Progenitor cell of endocrine pancreas (in vitro differentiated cells): ENCODE measurements around the gene PLAC9. TPM values are rescaled to one million over a fixed set of nuclear protein-coding genes. Genes with fewer than 3 reads are reported as not detected.

Source experiments
- DNase-seq: peaks from one replicate; pipeline ENCODE4 v3.0.0; 2021; ENCODE audit warnings: low spot score; ENCODE audit not compliant: unreplicated experiment
- H3K27ac Mint-ChIP-seq: 2 replicates; pipeline ENCODE4 v1.8.0; 2021; ENCODE audit warnings: mild to moderate bottlenecking, moderate library complexity, mixed read lengths
- H3K27me3 Mint-ChIP-seq: 2 replicates; pipeline ENCODE4 v1.8.0; 2021; ENCODE audit warnings: mixed read lengths
- H3K36me3 Mint-ChIP-seq: 2 replicates; pipeline ENCODE4 v1.8.0; 2022; ENCODE audit warnings: mixed read lengths; ENCODE audit not compliant: insufficient read depth
- H3K4me1 Mint-ChIP-seq: 2 replicates; pipeline ENCODE4 v1.8.0; 2021; ENCODE audit warnings: low read depth, mixed read lengths
- H3K4me3 Mint-ChIP-seq: 2 replicates; pipeline ENCODE4 v1.8.0; 2021; ENCODE audit warnings: low read depth, mild to moderate bottlenecking, moderate library complexity, mixed read lengths
- H3K9me3 Mint-ChIP-seq: 2 replicates; pipeline ENCODE4 v1.8.0; 2021; ENCODE audit warnings: low read depth, mixed read lengths
- total RNA-seq: library from RNA; stranded (reverse); gene quantifications from 2 replicates; pipeline ENCODE4 v1.2.1, GENCODE V29; 2021
- TF ChIP-seq, protein P1 (sequence below): fragments of 200-600 bp; sonication (generic); IDR thresholded peaks from one replicate; pipeline ENCODE4 v1.5.0; 2021; ENCODE audit warnings: antibody characterized with exemption, mild to moderate bottlenecking; ENCODE audit not compliant: unreplicated experiment

Gene PLAC9
- total RNA-seq, 1 donor from 2014 or later, result 0.79 TPM

- DNase-seq, result no peak
- H3K27ac Mint-ChIP-seq, result no peak overlapping the region
- H3K9me3 Mint-ChIP-seq, result no peaks in the 10 kb centered on the region
- H3K4me3 Mint-ChIP-seq, result no peak overlapping the region
- peaks cover 3% of the 10 kb centered on the region for H3K4me1 Mint-ChIP-seq
- H3K27me3 Mint-ChIP-seq, result peaks cover 29% of the 10 kb centered on the region
- no peaks in the 10 kb centered on the region for H3K36me3 Mint-ChIP-seq
- TF ChIP-seq, protein P1, sequence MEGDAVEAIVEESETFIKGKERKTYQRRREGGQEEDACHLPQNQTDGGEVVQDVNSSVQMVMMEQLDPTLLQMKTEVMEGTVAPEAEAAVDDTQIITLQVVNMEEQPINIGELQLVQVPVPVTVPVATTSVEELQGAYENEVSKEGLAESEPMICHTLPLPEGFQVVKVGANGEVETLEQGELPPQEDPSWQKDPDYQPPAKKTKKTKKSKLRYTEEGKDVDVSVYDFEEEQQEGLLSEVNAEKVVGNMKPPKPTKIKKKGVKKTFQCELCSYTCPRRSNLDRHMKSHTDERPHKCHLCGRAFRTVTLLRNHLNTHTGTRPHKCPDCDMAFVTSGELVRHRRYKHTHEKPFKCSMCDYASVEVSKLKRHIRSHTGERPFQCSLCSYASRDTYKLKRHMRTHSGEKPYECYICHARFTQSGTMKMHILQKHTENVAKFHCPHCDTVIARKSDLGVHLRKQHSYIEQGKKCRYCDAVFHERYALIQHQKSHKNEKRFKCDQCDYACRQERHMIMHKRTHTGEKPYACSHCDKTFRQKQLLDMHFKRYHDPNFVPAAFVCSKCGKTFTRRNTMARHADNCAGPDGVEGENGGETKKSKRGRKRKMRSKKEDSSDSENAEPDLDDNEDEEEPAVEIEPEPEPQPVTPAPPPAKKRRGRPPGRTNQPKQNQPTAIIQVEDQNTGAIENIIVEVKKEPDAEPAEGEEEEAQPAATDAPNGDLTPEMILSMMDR, result no peak
Measured at GRCh38 chr10:80136134-80136571, 3.6 kb downstream of the PLAC9 start.

GRCh38 chr10:80137031-80137862 lies 4.7 kb downstream of the PLAC9 start:
- H3K27ac Mint-ChIP-seq, result no peak overlapping the region
- TF ChIP-seq, protein P1, result no peak
- no peak for DNase-seq

GRCh38 chr10:80137920-80138319 lies 5.4 kb downstream of the PLAC9 start:
- Mint-ChIP-seq H3K9me3 (no peaks in the 10 kb centered on the region), H3K4me3 (no peak overlapping the region), H3K27me3 (peaks cover 19% of the 10 kb centered on the region), H3K36me3 (no peaks in the 10 kb centered on the region), H3K4me1 (peaks cover 2% of the 10 kb centered on the region), H3K27ac (no peak overlapping the region)
- no peak for DNase-seq
- TF ChIP-seq, protein P1, result no peak

More at GRCh38 chr10:80137031-80137862, 4.7 kb downstream of the PLAC9 start:
- H3K27me3 Mint-ChIP-seq, result peaks cover 23% of the 10 kb centered on the region
- H3K4me3 Mint-ChIP-seq, result no peak overlapping the region
- H3K4me1 Mint-ChIP-seq, result peaks cover 3% of the 10 kb centered on the region
- no peaks in the 10 kb centered on the region for H3K36me3 Mint-ChIP-seq
- no peaks in the 10 kb centered on the region for H3K9me3 Mint-ChIP-seq

DNA sequence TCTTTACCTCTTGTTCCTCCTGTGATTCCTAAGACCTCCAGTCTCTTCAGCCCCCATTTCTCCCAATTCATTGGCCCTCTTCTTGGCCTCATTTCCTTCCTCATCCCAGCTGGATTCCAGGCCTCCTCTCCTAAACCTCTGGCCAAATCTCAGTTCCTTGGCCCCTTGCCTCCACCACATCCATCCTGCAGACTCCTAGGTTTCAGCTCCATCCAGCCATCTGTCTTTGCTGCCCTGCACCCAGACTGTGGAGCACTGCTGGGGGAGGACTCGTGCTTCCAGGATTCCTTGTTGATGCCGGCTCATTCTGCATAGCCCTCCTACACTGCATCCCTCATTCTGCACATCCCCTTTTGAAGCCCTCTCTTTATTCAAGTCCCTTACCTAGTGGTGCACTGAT lies 6.7 kb downstream of the PLAC9 start:
- no peak overlapping the region for H3K27ac Mint-ChIP-seq
- DNase-seq, result no peak
- H3K4me3 Mint-ChIP-seq, result no peak overlapping the region
- no peaks in the 10 kb centered on the region for H3K36me3 Mint-ChIP-seq
- peaks cover 2% of the 10 kb centered on the region for H3K4me1 Mint-ChIP-seq
- peaks cover 10% of the 10 kb centered on the region for H3K27me3 Mint-ChIP-seq
- H3K9me3 Mint-ChIP-seq, result no peaks in the 10 kb centered on the region
- TF ChIP-seq, protein P1, result no peak

- Mint-ChIP-seq H3K4me3 (no peak overlapping the region), H3K36me3 (no peaks in the 10 kb centered on the region), H3K4me1 (peaks cover 2% of the 10 kb centered on the region), H3K9me3 (no peaks in the 10 kb centered on the region), H3K27ac (no peak overlapping the region), H3K27me3 (peaks cover 13% of the 10 kb centered on the region)
- no peak for DNase-seq
- TF ChIP-seq, protein P1, result no peak
Measured at GRCh38 chr10:80140251-80140650, 7.7 kb downstream of the PLAC9 start.
